ENCODE results near the gene NFATC2.

- TF ChIP-seq CTCF (conservative IDR thresholded peaks at IDR 0.05): no peak
- TF ChIP-seq EZH2 (IDR thresholded peaks at IDR 0.05; ENCODE audit: low read depth): no peak
These were observed 179.1 kb downstream of the NFATC2 start for GRCh38 chr20:51363378-51363777.

All from PC-9 (cell line).